ENCODE data around the gene ANGPTL4. TPM values are rescaled to one million over a fixed set of nuclear protein-coding genes. Genes with fewer than 3 reads are reported as not detected.

Gene ANGPTL4
- total and polyA plus RNA-seq, 2 of the 13 experiments (the other 11 are each of a cell fraction or from before 2014, with no cell fraction given), result 0.80 to 21.7 TPM

DNA sequence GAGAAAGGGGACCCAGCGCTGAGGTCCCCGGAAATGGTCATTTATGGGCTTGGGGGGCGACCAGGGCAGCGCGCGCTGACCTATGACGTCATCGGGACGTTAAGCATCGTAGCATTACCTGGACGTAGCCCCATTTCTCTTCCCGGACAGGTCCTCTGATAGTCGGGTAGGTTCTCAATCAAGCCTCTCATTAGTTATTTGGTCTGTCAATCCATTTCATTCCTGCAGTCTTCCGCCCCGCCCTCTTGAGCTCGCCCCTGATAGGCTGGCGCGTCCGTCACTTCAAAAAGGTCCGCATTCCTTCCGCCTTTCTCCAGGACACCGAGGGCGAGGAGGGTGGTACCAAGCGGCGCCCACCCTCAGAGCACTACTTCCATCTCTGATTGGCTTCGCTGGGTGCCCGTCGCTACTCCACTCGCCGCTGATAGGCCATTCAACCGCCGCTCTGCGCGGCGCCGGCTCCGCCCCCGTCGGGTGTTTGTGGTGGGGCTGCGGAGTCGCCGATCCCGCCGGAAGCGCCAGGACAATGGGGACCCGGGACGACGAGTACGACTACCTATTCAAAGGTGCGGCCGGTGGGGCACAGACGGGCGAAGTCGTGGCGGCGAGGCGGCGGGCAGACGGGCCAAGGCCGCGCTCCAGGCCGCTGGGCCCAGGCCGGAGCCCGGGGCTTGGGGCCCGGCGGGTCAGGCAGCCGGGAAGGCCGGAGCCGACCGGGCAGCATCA is 26.1 kb downstream of the ANGPTL4 start, which contains the start of gene RAB11B (continued):
- no peak for TF ChIP-seq ZNF570 (CRISPR knock-in tag; IDR thresholded peaks at IDR 0.05; ENCODE audit: borderline replicate concordance)
- TF ChIP-seq, protein P1, sequence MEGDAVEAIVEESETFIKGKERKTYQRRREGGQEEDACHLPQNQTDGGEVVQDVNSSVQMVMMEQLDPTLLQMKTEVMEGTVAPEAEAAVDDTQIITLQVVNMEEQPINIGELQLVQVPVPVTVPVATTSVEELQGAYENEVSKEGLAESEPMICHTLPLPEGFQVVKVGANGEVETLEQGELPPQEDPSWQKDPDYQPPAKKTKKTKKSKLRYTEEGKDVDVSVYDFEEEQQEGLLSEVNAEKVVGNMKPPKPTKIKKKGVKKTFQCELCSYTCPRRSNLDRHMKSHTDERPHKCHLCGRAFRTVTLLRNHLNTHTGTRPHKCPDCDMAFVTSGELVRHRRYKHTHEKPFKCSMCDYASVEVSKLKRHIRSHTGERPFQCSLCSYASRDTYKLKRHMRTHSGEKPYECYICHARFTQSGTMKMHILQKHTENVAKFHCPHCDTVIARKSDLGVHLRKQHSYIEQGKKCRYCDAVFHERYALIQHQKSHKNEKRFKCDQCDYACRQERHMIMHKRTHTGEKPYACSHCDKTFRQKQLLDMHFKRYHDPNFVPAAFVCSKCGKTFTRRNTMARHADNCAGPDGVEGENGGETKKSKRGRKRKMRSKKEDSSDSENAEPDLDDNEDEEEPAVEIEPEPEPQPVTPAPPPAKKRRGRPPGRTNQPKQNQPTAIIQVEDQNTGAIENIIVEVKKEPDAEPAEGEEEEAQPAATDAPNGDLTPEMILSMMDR (CRISPR knock-in tag; IDR thresholded peaks at IDR 0.05), result no peak
- TF ChIP-seq ZNF329 (CRISPR knock-in tag; IDR thresholded peaks at IDR 0.05; ENCODE audit: low read depth), result no peak
- peak; percentile 22 for TF ChIP-seq JARID2 (CRISPR knock-in tag; IDR thresholded peaks at IDR 0.05; ENCODE audit: insufficient replicate concordance)
- peak; percentile 100 for TF ChIP-seq NFYB (CRISPR knock-in tag; IDR thresholded peaks at IDR 0.05)
- TF ChIP-seq, protein P2, sequence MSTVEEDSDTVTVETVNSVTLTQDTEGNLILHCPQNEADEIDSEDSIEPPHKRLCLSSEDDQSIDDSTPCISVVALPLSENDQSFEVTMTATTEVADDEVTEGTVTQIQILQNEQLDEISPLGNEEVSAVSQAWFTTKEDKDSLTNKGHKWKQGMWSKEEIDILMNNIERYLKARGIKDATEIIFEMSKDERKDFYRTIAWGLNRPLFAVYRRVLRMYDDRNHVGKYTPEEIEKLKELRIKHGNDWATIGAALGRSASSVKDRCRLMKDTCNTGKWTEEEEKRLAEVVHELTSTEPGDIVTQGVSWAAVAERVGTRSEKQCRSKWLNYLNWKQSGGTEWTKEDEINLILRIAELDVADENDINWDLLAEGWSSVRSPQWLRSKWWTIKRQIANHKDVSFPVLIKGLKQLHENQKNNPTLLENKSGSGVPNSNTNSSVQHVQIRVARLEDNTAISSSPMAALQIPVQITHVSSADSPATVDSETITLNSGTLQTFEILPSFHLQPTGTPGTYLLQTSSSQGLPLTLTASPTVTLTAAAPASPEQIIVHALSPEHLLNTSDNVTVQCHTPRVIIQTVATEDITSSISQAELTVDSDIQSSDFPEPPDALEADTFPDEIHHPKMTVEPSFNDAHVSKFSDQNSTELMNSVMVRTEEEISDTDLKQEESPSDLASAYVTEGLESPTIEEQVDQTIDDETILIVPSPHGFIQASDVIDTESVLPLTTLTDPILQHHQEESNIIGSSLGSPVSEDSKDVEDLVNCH (CRISPR knock-in tag; IDR thresholded peaks at IDR 0.05), result no peak
- no peak for TF ChIP-seq ZNF557 (CRISPR knock-in tag; IDR thresholded peaks at IDR 0.05)
- TF ChIP-seq, protein P3, sequence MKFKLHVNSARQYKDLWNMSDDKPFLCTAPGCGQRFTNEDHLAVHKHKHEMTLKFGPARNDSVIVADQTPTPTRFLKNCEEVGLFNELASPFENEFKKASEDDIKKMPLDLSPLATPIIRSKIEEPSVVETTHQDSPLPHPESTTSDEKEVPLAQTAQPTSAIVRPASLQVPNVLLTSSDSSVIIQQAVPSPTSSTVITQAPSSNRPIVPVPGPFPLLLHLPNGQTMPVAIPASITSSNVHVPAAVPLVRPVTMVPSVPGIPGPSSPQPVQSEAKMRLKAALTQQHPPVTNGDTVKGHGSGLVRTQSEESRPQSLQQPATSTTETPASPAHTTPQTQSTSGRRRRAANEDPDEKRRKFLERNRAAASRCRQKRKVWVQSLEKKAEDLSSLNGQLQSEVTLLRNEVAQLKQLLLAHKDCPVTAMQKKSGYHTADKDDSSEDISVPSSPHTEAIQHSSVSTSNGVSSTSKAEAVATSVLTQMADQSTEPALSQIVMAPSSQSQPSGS (CRISPR knock-in tag; IDR thresholded peaks at IDR 0.05), result peak; percentile 97
- no peak for TF ChIP-seq ZNF543 (CRISPR knock-in tag; IDR thresholded peaks at IDR 0.05)
- 0 out of 2 replicates have a peak, but pooled peaks have one; percentile 23 for TF ChIP-seq DMAP1 (CRISPR knock-in tag; IDR thresholded peaks at IDR 0.05)
- no peak for TF ChIP-seq SAFB2 (CRISPR knock-in tag; IDR thresholded peaks at IDR 0.05; ENCODE audit: borderline replicate concordance, low read depth)
- 0 out of 2 replicates have a peak, but pooled peaks have one; percentile 61 for TF ChIP-seq EED (CRISPR knock-in tag; IDR thresholded peaks at IDR 0.05)
- no peak for TF ChIP-seq RFX1 (IDR thresholded peaks at IDR 0.05)
- TF ChIP-seq ZNF124 (CRISPR knock-in tag; IDR thresholded peaks at IDR 0.05), result no peak
- peak; percentile 52; the same call in 1 of the 2 replicates for TF ChIP-seq YEATS2 (CRISPR knock-in tag; IDR thresholded peaks at IDR 0.05; ENCODE audit: borderline replicate concordance)
- TF ChIP-seq MEIS1 (CRISPR knock-in tag; IDR thresholded peaks at IDR 0.05; ENCODE audit: borderline replicate concordance), result no peak
- peak; percentile 57; the same call in 1 of the 2 replicates for TF ChIP-seq GATAD1 (CRISPR knock-in tag; IDR thresholded peaks at IDR 0.05)
- TF ChIP-seq, protein P4, sequence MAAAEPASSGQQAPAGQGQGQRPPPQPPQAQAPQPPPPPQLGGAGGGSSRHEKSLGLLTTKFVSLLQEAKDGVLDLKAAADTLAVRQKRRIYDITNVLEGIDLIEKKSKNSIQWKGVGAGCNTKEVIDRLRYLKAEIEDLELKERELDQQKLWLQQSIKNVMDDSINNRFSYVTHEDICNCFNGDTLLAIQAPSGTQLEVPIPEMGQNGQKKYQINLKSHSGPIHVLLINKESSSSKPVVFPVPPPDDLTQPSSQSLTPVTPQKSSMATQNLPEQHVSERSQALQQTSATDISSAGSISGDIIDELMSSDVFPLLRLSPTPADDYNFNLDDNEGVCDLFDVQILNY (CRISPR knock-in tag; conservative IDR thresholded peaks at IDR 0.05), result no peak
- TF ChIP-seq ZNF607 (CRISPR knock-in tag; IDR thresholded peaks at IDR 0.05; ENCODE audit: borderline replicate concordance), result 0 out of 2 replicates have a peak, but pooled peaks have one; percentile 78
- no peak for TF ChIP-seq PRMT3 (CRISPR knock-in tag; IDR thresholded peaks at IDR 0.05; ENCODE audit: borderline replicate concordance, low read depth)
- TF ChIP-seq SRF (IDR thresholded peaks at IDR 0.05; ENCODE audit: low read depth, low read length), result peak; percentile 94
- TF ChIP-seq, protein P5, sequence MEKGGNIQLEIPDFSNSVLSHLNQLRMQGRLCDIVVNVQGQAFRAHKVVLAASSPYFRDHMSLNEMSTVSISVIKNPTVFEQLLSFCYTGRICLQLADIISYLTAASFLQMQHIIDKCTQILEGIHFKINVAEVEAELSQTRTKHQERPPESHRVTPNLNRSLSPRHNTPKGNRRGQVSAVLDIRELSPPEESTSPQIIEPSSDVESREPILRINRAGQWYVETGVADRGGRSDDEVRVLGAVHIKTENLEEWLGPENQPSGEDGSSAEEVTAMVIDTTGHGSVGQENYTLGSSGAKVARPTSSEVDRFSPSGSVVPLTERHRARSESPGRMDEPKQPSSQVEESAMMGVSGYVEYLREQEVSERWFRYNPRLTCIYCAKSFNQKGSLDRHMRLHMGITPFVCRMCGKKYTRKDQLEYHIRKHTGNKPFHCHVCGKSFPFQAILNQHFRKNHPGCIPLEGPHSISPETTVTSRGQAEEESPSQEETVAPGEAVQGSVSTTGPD (CRISPR knock-in tag; IDR thresholded peaks at IDR 0.05), result no peak
